NCI-H187 treated with DMSO at 0.1 percent for 48 hours (cell line): ENCODE data around the gene AFF3.

Source experiments
- DNase-seq: peaks from one replicate; lab custom pipeline; 2025; lab: John Stamatoyannopoulos, UW

Gene AFF3

GRCh38 chr2:99698896-99699295, 443.5 kb downstream of the AFF3 start:
- DNase-seq, result no peak

- DNase-seq, result no peak
Observed at GRCh38 chr2:99697811-99698568, 444.4 kb downstream of the AFF3 start.

GRCh38 chr2:99695944-99696253, 446.5 kb downstream of the AFF3 start:
- no peak for DNase-seq

- no peak for DNase-seq
Observed at GRCh38 chr2:99695130-99695943, 447.1 kb downstream of the AFF3 start.

GRCh38 chr2:99694331-99694730, 448.1 kb downstream of the AFF3 start:
- no peak for DNase-seq

- DNase-seq, result peak; percentile 18
Observed at GRCh38 chr2:99692785-99693184, 449.6 kb downstream of the AFF3 start.

- no peak for DNase-seq
Observed at GRCh38 chr2:99691926-99692325, 450.5 kb downstream of the AFF3 start.

- DNase-seq, result no peak
Observed at GRCh38 chr2:99689145-99689742, 453.1 kb downstream of the AFF3 start.

- DNase-seq, result no peak
Observed at GRCh38 chr2:99688699-99689098, 453.7 kb downstream of the AFF3 start.

- DNase-seq, result peak; percentile 72
Observed at GRCh38 chr2:99682275-99683060, 459.9 kb downstream of the AFF3 start.

GRCh38 chr2:99680946-99681345, 461.4 kb downstream of the AFF3 start:
- no peak for DNase-seq

GRCh38 chr2:99679518-99679917, 462.9 kb downstream of the AFF3 start:
- no peak for DNase-seq

- DNase-seq, result no peak
Observed at GRCh38 chr2:99678625-99679024, 463.8 kb downstream of the AFF3 start.

GRCh38 chr2:99677814-99678213, 464.6 kb downstream of the AFF3 start:
- no peak for DNase-seq

- no peak for DNase-seq
Observed at GRCh38 chr2:99675130-99675661, 467.2 kb downstream of the AFF3 start.

- no peak for DNase-seq
Observed at GRCh38 chr2:99674090-99674489, 468.3 kb downstream of the AFF3 start.

- no peak for DNase-seq
Observed at GRCh38 chr2:99672766-99673350, 469.5 kb downstream of the AFF3 start.

- DNase-seq, result no peak
Observed at GRCh38 chr2:99670768-99671734, 471.3 kb downstream of the AFF3 start.

- no peak for DNase-seq
Observed at GRCh38 chr2:99666256-99666655, 476.1 kb downstream of the AFF3 start.

GRCh38 chr2:99663641-99664040, 478.7 kb downstream of the AFF3 start:
- DNase-seq, result no peak
